Cardiac fibroblast (primary cell): ENCODE measurements around the gene KRT35.

Experiments
- DNase-seq, 2 donors: peaks; one replicate each; pipeline versions ENCODE4 v3.0.0 to v3.0.0-alpha.2; 2010; ENCODE audit warnings: low read depth in 2 of 2
- H3K4me3 ChIP-seq, 2 donors: replicated peaks in 1 of 2; 1 replicate in 1 of 2; 2 replicates in 1 of 2; pipeline ENCODE4 v1.5.1; 2011; ENCODE audit warnings: low read depth in 2 of 2, low read length in 2 of 2, mild to moderate bottlenecking in 2 of 2, moderate library complexity in 1 of 2
- TF ChIP-seq, protein P1 (sequence below): IDR thresholded peaks from one replicate; pipeline ENCODE4 v1.5.1; 2011; ENCODE audit warnings: low read depth, mild to moderate bottlenecking, low read length, inconsistent platforms

Gene KRT35

DNA sequence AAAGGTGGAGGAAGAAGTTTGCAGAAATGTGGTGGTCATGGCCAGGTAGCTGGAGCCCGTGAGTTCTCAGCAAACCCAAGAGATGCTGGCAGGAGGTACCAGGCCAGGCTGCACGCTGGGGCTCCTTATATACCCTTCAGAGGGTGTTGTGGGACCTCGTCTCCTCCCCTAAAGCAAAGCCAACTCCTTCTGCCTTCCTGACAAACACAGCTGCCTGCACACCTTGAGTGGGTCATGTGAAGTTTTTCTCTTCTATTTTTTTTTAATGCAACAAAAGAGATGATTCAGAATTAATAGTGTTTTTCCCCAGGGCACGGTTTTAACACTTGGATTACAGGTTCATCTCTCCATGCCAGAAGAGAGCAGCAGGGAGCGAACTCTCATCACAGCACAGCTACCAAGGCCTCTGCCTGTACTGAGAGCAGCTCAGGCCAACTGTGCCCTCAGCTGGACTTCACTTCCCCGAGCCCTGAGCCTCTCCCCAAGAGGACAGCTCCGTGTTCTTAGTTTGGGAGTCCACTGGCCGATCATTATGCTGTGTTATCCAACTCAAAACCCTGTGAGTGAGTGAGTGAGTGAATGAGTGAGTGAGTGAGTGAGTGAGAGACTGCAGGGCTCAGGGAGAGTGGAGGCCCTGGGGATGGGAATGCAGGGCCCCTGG lies 38.0 kb upstream of the KRT35 start, which contains the start of gene KRT15:
Gene KRT15 (minus strand): TSS at position 102 of the 661 bp plus-strand sequence. CDS start 63 bp downstream, at position 39.
- DNase-seq: peak; percentile 24 to 35
- H3K4me3 ChIP-seq: no peak within 1 kb of the TSS
- TF ChIP-seq, protein P1, sequence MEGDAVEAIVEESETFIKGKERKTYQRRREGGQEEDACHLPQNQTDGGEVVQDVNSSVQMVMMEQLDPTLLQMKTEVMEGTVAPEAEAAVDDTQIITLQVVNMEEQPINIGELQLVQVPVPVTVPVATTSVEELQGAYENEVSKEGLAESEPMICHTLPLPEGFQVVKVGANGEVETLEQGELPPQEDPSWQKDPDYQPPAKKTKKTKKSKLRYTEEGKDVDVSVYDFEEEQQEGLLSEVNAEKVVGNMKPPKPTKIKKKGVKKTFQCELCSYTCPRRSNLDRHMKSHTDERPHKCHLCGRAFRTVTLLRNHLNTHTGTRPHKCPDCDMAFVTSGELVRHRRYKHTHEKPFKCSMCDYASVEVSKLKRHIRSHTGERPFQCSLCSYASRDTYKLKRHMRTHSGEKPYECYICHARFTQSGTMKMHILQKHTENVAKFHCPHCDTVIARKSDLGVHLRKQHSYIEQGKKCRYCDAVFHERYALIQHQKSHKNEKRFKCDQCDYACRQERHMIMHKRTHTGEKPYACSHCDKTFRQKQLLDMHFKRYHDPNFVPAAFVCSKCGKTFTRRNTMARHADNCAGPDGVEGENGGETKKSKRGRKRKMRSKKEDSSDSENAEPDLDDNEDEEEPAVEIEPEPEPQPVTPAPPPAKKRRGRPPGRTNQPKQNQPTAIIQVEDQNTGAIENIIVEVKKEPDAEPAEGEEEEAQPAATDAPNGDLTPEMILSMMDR: no peak

DNA sequence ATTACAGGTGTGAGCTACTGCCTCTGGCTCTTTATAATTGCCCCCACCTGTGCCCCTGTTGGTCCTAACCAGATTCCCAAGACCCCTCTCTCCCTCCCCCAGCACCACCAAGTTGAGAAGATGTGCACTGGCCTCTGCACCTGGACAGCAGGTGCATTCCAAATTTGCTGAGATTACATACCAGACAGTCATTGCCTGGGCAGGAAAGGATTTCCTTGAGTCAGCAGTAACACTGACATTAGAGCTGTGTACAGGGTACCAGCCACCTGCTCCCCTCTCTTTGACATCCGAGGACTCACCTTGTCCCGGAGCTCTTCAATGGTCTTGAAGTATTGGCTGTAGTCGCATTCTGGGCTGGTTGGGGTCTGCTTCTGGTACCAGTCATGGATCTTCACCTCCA lies 37.1 kb upstream of the KRT35 start:
- TF ChIP-seq, protein P1: no peak
- no peak for DNase-seq
- H3K4me3 ChIP-seq: no peak overlapping the region

DNA sequence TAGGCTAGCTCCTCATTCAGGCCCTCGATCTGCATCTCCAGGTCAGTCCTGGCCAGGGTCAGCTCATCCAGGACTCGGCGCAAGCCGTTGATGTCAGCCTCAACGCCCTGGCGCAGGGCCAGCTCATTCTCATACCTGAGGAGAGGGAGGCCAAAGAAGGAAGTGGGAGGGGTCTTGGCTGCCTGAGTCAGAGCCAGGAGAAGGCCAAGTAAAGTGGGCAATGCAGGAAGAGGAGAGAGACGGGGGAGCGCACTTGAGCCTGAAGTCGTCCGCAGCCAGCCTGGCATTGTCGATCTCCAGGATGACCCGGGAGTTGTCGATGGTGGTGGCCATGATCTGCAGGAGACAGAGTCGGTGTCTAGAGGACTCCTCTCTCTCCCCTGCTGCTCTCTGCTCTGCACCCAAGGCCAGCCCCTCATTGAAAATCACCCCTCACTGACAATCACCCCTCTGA lies 35.9 kb upstream of the KRT35 start:
- no peak for DNase-seq
- H3K4me3 ChIP-seq: no peak overlapping the region
- TF ChIP-seq, protein P1: no peak

DNA sequence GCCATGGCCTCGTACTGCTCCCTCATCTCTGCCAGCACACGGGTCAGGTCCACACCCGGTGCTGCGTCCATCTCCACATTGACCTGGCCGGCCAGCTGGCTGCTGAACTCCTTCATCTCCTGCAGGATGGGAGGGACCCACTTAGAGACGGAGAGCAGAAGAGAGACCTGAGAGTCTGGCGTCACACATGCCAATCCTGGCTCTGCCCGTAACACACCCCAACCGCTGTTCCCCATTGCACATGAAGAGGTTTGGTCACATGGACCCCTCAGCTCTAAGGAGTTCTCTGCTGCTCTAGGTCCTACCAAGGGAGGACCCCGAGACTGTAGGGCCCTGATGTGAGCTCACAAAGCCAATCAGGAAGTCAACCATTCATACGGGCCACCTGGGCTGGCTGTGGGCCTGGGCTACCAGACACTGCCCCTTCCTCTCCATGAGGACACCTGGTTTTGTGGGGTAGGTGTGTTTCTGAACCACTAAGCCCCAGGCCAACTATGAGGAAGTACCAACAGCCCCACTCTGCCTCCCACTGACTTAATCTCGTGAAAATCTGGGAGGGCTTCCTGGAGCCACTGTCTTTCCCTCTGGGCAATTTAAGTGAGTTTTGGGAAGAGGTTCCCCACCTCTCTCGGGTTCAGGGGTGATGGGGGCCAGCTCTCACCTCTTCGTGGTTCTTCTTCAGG lies 35.3 kb upstream of the KRT35 start:
- no peak overlapping the region for H3K4me3 ChIP-seq
- TF ChIP-seq, protein P1: no peak
- no peak for DNase-seq

DNA sequence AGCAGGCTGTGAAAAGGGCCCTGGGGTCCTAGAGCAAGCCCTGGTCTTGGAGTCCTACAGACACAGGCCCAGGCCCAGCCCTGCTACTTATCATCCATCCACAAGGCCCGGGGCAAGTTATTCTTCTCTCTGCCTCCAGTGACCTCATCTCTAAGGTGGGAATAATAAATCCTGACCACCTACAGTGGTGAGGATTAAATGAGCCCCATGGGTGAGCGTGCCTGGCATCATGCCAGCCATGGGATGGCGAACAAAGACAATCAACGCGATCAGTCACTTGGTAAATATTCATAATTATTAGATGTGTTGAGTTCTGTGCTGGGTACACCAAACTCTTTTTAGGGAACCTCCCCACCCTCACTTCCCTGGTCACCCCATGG lies 32.2 kb upstream of the KRT35 start:
- no peak for DNase-seq
- TF ChIP-seq, protein P1: no peak
- no peak overlapping the region for H3K4me3 ChIP-seq

DNA sequence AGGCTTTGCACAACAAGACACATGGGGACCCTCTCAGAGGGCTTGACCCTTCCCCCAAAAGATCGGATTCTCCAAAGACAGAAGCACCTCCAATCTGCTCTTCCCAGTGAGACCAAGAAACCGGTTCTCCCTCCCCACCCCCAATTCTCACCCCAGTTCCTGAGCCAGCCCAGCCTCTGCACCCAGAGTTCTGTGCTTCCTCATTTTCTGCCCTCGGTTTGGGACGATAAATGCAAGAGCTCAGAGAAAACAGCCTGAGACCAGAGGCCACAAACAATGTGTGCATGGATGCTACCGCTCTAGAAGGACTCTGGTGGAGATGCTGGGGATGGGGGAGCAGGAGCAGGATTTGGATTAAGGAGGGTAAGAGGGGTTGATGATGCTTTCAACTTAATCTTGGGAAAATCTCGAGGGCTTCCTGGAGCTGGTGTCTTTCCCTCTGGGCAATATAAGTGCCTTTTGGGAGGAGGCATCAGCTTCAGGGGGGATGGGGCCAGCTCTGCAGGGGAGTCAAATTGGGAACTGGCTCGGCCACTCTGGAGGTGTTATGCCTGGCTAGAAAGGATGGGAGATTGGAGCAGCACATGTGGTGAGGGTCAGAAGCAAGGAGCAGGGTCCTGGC lies 31.7 kb upstream of the KRT35 start:
- DNase-seq: no peak
- TF ChIP-seq, protein P1: no peak
- no peak overlapping the region for H3K4me3 ChIP-seq
